ENCODE data around the gene PIF1. TPM values are rescaled to one million over a fixed set of nuclear protein-coding genes. Genes with fewer than 3 reads are reported as not detected.
A peak's percentile ranks its signal among the peaks of the same experiment; 100 is the strongest.

Gene PIF1
- polyA plus RNA-seq, 1 donor from 2014 or later: 0.78 TPM

GRCh38 chr15:64809649-64810496, 15.6 kb downstream of the PIF1 start:
- H3K9me3 ChIP-seq (ENCODE audit: low read length): no peaks in the 10 kb centered on the region
- H3F3A ChIP-seq (ENCODE audit: insufficient read depth, low read length, poor library complexity, severe bottlenecking): no peaks in the 10 kb centered on the region
- H4K20me1 ChIP-seq (ENCODE audit: insufficient read depth): no peaks in the 10 kb centered on the region
- TF ChIP-seq REST (IDR thresholded peaks at IDR 0.05; ENCODE audit: borderline replicate concordance): no peak
- no peak for TF ChIP-seq TAF1 (IDR thresholded peaks at IDR 0.05; ENCODE audit: low read depth)
- peak; percentile 79 for TF ChIP-seq CTCF (IDR thresholded peaks at IDR 0.05; ENCODE audit: poor library complexity, severe bottlenecking)
- TF ChIP-seq EZH2 (IDR thresholded peaks at IDR 0.05; ENCODE audit: borderline replicate concordance, insufficient read depth, low read length, poor library complexity, severe bottlenecking): no peak
- no peak for TF ChIP-seq POLR2AphosphoS5 (IDR thresholded peaks at IDR 0.05)
- no peak for TF ChIP-seq MXI1 (conservative IDR thresholded peaks at IDR 0.05; ENCODE audit: poor library complexity, severe bottlenecking)
- peak; percentile 65 for TF ChIP-seq RAD21 (conservative IDR thresholded peaks at IDR 0.05)
- peak; percentile 75 for TF ChIP-seq SMC3 (conservative IDR thresholded peaks at IDR 0.05; ENCODE audit: poor library complexity)
- TF ChIP-seq EP300 (conservative IDR thresholded peaks at IDR 0.05; ENCODE audit: poor library complexity, severe bottlenecking): no peak
- no peak overlapping the region for H3K4me2 ChIP-seq (ENCODE audit: low read length)
- no peak overlapping the region for H3K4me3 ChIP-seq (ENCODE audit: low read length)
- H3K79me2 ChIP-seq (replicated peaks; ENCODE audit: insufficient read depth, low read length): no peaks in the 10 kb centered on the region
- H2AFZ ChIP-seq (ENCODE audit: low read depth, low read length): no peak overlapping the region
- no peak overlapping the region for H3K9ac ChIP-seq (ENCODE audit: low read length)
- H3K9me2 ChIP-seq (ENCODE audit: insufficient read depth, low read length): no peaks in the 10 kb centered on the region
- no peaks in the 10 kb centered on the region for H3K27me3 ChIP-seq (ENCODE audit: insufficient read depth, low read depth, low read length)
- H3K36me3 ChIP-seq (ENCODE audit: insufficient read depth, low read length): no peaks in the 10 kb centered on the region
- H3K27ac ChIP-seq (ENCODE audit: low read length): no peak overlapping the region

GRCh38 chr15:64808785-64809453, 16.5 kb downstream of the PIF1 start:
- Histone ChIP-seq H3K9me2 (ENCODE audit: insufficient read depth, low read length) (no peaks in the 10 kb centered on the region), H3K79me2 (replicated peaks; ENCODE audit: insufficient read depth, low read length) (no peaks in the 10 kb centered on the region), H3K4me2 (ENCODE audit: low read length) (no peak overlapping the region), H3K36me3 (ENCODE audit: insufficient read depth, low read length) (no peaks in the 10 kb centered on the region), H3F3A (ENCODE audit: insufficient read depth, low read length, poor library complexity, severe bottlenecking) (no peaks in the 10 kb centered on the region), H2AFZ (ENCODE audit: low read depth, low read length) (no peak overlapping the region), H3K4me3 (ENCODE audit: low read length) (no peak overlapping the region), H3K27ac (ENCODE audit: low read length) (no peak overlapping the region), H3K9ac (ENCODE audit: low read length) (no peak overlapping the region), H3K27me3 (ENCODE audit: insufficient read depth, low read depth, low read length) (no peaks in the 10 kb centered on the region), H4K20me1 (ENCODE audit: insufficient read depth) (no peaks in the 10 kb centered on the region), H3K9me3 (ENCODE audit: low read length) (no peaks in the 10 kb centered on the region)
- TF ChIP-seq EP300 (conservative IDR thresholded peaks at IDR 0.05; ENCODE audit: poor library complexity, severe bottlenecking) (no peak), TAF1 (IDR thresholded peaks at IDR 0.05; ENCODE audit: low read depth) (no peak), MXI1 (conservative IDR thresholded peaks at IDR 0.05; ENCODE audit: poor library complexity, severe bottlenecking) (no peak), REST (IDR thresholded peaks at IDR 0.05; ENCODE audit: borderline replicate concordance) (no peak), SMC3 (conservative IDR thresholded peaks at IDR 0.05; ENCODE audit: poor library complexity) (no peak), EZH2 (IDR thresholded peaks at IDR 0.05; ENCODE audit: borderline replicate concordance, insufficient read depth, low read length, poor library complexity, severe bottlenecking) (no peak)

All from neural cell (in vitro differentiated cells).